ENCODE measurements around the gene HSF2BP.
A peak's percentile ranks its signal among the peaks of the same experiment; 100 is the strongest.
"Not testable (repeated sequence)": the region's sequence is repeated elsewhere in the genome, so short reads cannot be mapped to it uniquely, and the experiment has no call there.

Gene HSF2BP

DNA sequence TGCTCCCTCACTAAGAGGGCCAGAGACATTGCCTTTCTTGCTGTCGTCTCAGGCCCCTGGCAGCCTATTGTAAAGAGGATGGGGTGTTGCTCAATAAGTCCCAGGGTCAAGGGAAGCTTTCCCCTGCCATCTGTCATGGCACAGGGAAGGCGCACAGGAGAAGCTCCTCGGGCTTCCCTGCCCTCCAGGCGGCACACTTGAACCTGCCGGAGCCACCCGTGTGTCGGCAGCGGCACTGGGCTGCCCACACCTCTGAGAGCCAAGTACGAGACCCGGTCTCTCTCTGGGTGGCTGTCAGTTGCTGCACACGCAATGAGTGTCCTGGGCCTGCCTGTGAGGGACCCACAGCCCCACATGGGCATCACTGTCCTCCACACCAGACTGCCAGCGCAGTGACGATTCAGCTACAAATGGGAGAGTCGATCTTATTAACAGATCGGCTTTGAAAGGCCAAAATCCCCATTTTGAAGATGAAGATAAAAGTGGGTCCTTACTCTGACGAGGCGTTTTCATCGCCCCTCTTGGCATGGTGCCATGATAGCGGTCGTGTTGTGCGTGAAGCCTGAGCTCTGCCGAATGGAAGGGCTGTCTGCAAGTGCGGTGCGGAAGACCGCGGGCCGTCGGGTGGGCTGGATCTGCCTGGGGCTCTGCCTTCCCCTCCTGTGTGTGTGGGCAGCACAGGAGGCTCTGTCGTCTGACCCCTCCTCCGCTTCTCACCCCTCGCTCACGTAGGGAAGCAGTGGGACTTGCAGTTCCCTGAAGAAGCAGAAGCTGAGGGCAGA, 30.5 kb upstream of the HSF2BP start:
- H3K4me1 ChIP-seq: peaks cover 19 to 43% (median 28%) of the 10 kb centered on the region in 10 experiments
- H3K27me3 ChIP-seq: no peaks in the 10 kb centered on the region
- H3K27ac ChIP-seq: no peak overlapping the region
- TF ChIP-seq Cebpa-rat (IDR thresholded peaks at IDR 0.05): no peak
- H4K20me1 ChIP-seq: peaks cover 0 to 80% (median 54%) of the 10 kb centered on the region in 11 experiments; a peak in 18 of 22 replicates
- H3K4me2 ChIP-seq: no peak overlapping the region
- no peak overlapping the region for H3K4me3 ChIP-seq
- H3K36me3 ChIP-seq: peaks cover 88 to 100% (median 100%) of the 10 kb centered on the region in 11 experiments
- no peaks in the 10 kb centered on the region for H3K9me3 ChIP-seq (replicated peaks in 1 of 11)
- no peak overlapping the region for H3K9ac ChIP-seq

DNA sequence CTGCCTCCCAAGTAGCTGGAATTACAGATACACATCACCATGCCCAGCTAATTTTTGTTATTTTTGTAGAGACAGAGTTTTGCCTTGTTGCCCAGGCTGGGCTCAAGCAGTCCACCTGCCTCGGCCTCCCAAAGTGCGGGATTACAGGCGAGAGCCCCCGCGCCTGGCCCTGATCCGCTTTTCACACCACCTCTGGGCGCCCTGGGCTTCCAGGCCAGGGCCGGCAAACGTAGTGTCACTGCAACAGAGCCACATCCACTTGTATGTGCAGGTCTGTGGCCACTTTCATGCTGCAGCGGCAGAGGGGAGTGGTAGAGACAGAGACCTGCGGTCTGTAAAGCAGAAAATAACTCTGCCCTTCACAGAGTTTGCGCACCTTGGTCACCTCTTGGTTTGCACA, 29.6 kb upstream of the HSF2BP start:
- H3K36me3 ChIP-seq: peaks cover 82 to 100% (median 100%) of the 10 kb centered on the region in 11 experiments
- 0 out of 22 replicates have a peak overlapping the region, but pooled peaks of 1 of the 11 experiments have one; percentile 26 for H3K9ac ChIP-seq
- H3K27ac ChIP-seq: peak overlapping the region in 1 of 11 experiments; percentile 51; a peak in 1 of 22 replicates
- peak overlapping the region in 4 of 11 experiments; percentile 21 to 78 (median 64); a peak in 3 of 22 replicates for H3K4me2 ChIP-seq
- TF ChIP-seq Cebpa-rat (IDR thresholded peaks at IDR 0.05): no peak
- H3K4me1 ChIP-seq: peaks cover 19 to 52% (median 31%) of the 10 kb centered on the region in 10 experiments
- peaks cover 0 to 76% (median 47%) of the 10 kb centered on the region in 11 experiments; a peak in 17 of 22 replicates for H4K20me1 ChIP-seq
- no peaks in the 10 kb centered on the region for H3K27me3 ChIP-seq
- H3K9me3 ChIP-seq (replicated peaks in 1 of 11): no peaks in the 10 kb centered on the region
- H3K4me3 ChIP-seq: no peak overlapping the region

DNA sequence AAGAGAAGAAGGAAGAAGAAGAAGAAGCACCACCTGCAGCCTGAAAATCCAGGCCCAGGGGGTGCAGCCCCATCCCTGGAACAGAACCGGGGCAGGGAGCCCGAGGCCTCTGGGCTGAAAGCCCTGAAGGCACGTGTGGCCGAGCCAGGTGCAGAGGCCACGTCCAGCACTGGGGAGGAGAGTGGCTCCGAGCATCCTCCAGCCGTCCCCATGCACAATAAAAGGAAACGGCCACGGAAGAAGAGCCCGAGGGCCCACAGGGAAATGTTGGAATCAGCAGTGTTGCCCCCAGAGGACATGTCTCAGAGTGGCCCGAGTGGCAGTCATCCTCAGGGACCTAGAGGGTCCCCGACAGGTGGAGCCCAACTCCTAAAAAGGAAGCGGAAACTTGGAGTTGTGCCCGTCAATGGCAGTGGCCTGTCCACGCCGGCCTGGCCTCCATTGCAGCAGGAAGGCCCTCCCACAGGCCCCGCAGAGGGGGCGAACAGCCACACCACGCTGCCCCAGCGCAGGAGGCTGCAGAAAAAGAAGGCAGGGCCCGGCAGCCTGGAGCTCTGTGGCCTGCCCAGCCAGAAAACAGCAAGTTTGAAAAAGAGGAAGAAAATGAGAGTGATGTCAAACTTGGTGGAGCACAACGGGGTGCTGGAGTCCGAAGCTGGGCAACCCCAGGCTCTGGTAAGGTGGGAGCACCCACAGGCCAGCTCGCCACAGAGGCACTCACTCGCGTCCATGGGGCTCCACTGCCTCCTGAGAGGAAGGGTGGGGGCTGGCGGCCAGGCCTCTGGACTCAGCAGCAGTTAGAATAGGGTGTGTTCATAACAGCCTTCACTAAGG, 28.5 kb upstream of the HSF2BP start:
- Histone ChIP-seq H3K27me3 (no peaks in the 10 kb centered on the region), H4K20me1 (peaks cover 0 to 65% (median 47%) of the 10 kb centered on the region in 11 experiments; a peak in 17 of 22 replicates), H3K9ac (peak overlapping the region in 8 of 11 experiments; percentile 2 to 46 (median 32); a peak in 11 of 22 replicates), H3K4me2 (peak overlapping the region; percentile 51 to 78 (median 71)), H3K4me1 (peaks cover 19 to 60% (median 31%) of the 10 kb centered on the region in 10 experiments), H3K36me3 (peaks cover 80 to 100% (median 100%) of the 10 kb centered on the region in 11 experiments), H3K27ac (peak overlapping the region; percentile 5 to 51 (median 43); a peak in 17 of 22 replicates), H3K4me3 (no peak overlapping the region), H3K9me3 (replicated peaks in 1 of 11) (no peaks in the 10 kb centered on the region)
- TF ChIP-seq Cebpa-rat (IDR thresholded peaks at IDR 0.05): no peak

- H3K27me3 ChIP-seq: no peaks in the 10 kb centered on the region
- TF ChIP-seq Cebpa-rat (IDR thresholded peaks at IDR 0.05): no peak
- H3K9ac ChIP-seq: peak overlapping the region in 7 of 11 experiments; percentile 2 to 46 (median 32); a peak in 7 of 22 replicates
- peak overlapping the region in 7 of 11 experiments; percentile 5 to 51 (median 45); a peak in 9 of 22 replicates for H3K27ac ChIP-seq
- no peaks in the 10 kb centered on the region for H3K9me3 ChIP-seq (replicated peaks in 1 of 11)
- H3K4me3 ChIP-seq: no peak overlapping the region
- peak overlapping the region; percentile 51 to 78 (median 71) for H3K4me2 ChIP-seq
- H3K36me3 ChIP-seq: peaks cover 80 to 100% (median 100%) of the 10 kb centered on the region in 11 experiments
- H3K4me1 ChIP-seq: peaks cover 19 to 60% (median 31%) of the 10 kb centered on the region in 10 experiments
- H4K20me1 ChIP-seq: peaks cover 0 to 63% (median 51%) of the 10 kb centered on the region in 11 experiments; a peak in 17 of 22 replicates
Observed at GRCh38 chr21:43686811-43687565, 27.7 kb upstream of the HSF2BP start.

DNA sequence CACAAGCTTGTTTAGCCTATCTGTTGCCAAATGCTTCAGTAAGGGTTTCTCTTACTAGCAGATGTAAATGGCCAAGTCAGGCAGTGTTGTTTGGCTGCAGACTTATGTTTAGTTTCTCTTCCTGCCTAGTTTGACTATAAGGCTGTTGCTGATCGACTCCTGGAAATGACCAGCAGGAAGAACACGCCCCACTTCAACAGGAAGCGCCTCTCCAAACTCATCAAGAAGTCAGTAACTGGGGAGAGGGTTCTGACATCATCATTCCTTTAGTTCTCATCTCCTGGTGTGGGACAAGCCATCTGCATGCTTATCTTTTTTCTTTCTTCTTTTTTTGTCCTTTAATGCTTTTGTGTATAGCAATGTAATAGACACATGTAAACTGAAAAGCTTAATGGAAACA, 25.1 kb upstream of the HSF2BP start:
- H3K27me3 ChIP-seq: no peaks in the 10 kb centered on the region
- H3K9ac ChIP-seq: no peak overlapping the region
- no peaks in the 10 kb centered on the region for H3K9me3 ChIP-seq (replicated peaks in 1 of 11)
- no peak for TF ChIP-seq Cebpa-rat (IDR thresholded peaks at IDR 0.05)
- H3K4me3 ChIP-seq: no peak overlapping the region
- peaks cover 0 to 80% (median 56%) of the 10 kb centered on the region in 11 experiments; a peak in 18 of 22 replicates for H4K20me1 ChIP-seq
- H3K27ac ChIP-seq: peak overlapping the region in 3 of 11 experiments; percentile 15 to 37 (median 27); a peak in 5 of 22 replicates
- H3K4me2 ChIP-seq: peak overlapping the region in 5 of 11 experiments; percentile 16 to 72 (median 37); a peak in 8 of 22 replicates
- H3K36me3 ChIP-seq: peaks cover 80 to 100% (median 99%) of the 10 kb centered on the region in 11 experiments
- H3K4me1 ChIP-seq: peaks cover 19 to 56% (median 31%) of the 10 kb centered on the region in 10 experiments

DNA sequence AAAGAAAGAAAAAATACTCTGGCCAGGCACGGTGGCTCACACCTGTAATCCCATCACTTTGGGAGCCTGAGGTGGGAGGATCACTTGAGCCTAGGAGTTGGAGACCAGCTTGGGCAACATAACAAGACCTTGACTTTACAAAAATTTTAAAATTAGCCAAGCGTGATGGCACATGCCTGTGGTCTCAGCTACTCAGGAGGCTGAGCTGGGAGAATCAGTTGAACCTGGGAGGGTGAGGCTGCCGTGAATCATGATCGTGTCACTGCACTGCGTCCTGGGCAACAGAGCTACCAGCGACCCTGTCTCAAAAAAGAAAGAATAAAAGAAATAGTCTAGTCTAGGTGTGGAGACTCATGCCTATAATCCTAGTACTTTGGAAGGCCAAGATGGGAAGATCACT, 22.4 kb upstream of the HSF2BP start:
- Histone ChIP-seq H3K27me3 (no peaks in the 10 kb centered on the region), H3K9ac (no peak overlapping the region), H3K36me3 (peaks cover 92 to 100% (median 99%) of the 10 kb centered on the region in 11 experiments), H3K4me3 (no peak overlapping the region), H3K4me2 (no peak overlapping the region), H3K4me1 (peaks cover under 1 to 31% (median 9%) of the 10 kb centered on the region in 10 experiments; a peak in 17 of 20 replicates), H4K20me1 (peaks cover 0 to 79% (median 52%) of the 10 kb centered on the region in 11 experiments; a peak in 15 of 22 replicates), H3K9me3 (replicated peaks in 1 of 11) (no peaks in the 10 kb centered on the region), H3K27ac (no peak overlapping the region)
- no peak for TF ChIP-seq Cebpa-rat (IDR thresholded peaks at IDR 0.05)

GRCh38 chr21:43680421-43680820, 21.1 kb upstream of the HSF2BP start:
- Histone ChIP-seq H3K36me3 (peaks cover 92 to 100% (median 99%) of the 10 kb centered on the region in 11 experiments), H4K20me1 (peaks cover 0 to 79% (median 54%) of the 10 kb centered on the region in 11 experiments; a peak in 17 of 22 replicates), H3K4me1 (peaks cover 0 to 25% (median 3%) of the 10 kb centered on the region in 10 experiments; a peak in 10 of 20 replicates)
- H3K27ac ChIP-seq; H3K4me2 ChIP-seq; H3K4me3 ChIP-seq; H3K9me3 ChIP-seq (replicated peaks in 1 of 11); H3K9ac ChIP-seq; H3K27me3 ChIP-seq: not testable (repeated sequence)

GRCh38 chr21:43679951-43680350, 20.7 kb upstream of the HSF2BP start:
- Histone ChIP-seq H3K9ac (no peak overlapping the region), H3K27ac (no peak overlapping the region), H3K27me3 (no peaks in the 10 kb centered on the region), H3K4me3 (no peak overlapping the region), H4K20me1 (peaks cover 0 to 81% (median 53%) of the 10 kb centered on the region in 11 experiments; a peak in 16 of 22 replicates), H3K4me2 (no peak overlapping the region), H3K9me3 (replicated peaks in 1 of 11) (no peaks in the 10 kb centered on the region), H3K36me3 (peaks cover 92 to 100% (median 99%) of the 10 kb centered on the region in 11 experiments), H3K4me1 (peaks cover 0 to 20% (median 3%) of the 10 kb centered on the region in 10 experiments; a peak in 10 of 20 replicates)
- no peak for TF ChIP-seq Cebpa-rat (IDR thresholded peaks at IDR 0.05)

Data from BLaER1 treated with 17β-estradiol and CSF1 and Interleukin-3, amounts not matched to agents 10 nM and 100 nM (cell line).